Measurements from ENCODE around the gene MRGPRF. TPM values are rescaled to one million over a fixed set of nuclear protein-coding genes. Genes with fewer than 3 reads are reported as not detected.

MRGPRF gene
- polyA plus RNA-seq, 1 experiment, result 24.4 TPM

- TF ChIP-seq CTCF (IDR thresholded peaks at IDR 0.05; ENCODE audit: insufficient read depth, low read depth, low read length), result no peak
- ChIA-PET CTCF (no interaction called here), POLR2A (no interaction called here)
- Histone ChIP-seq H3K36me3 (ENCODE audit: control insufficient read depth, insufficient read depth, low read length) (no peaks in the 10 kb centered on the region), H3K4me3 (ENCODE audit: low read depth, low read length) (no peak overlapping the region), H3K27me3 (ENCODE audit: control insufficient read depth, insufficient read depth, low read length) (peaks cover 6% of the 10 kb centered on the region)
- no peak for DNase-seq (ENCODE audit: low read depth)
These were observed 29.2 kb downstream of the MRGPRF start for GRCh38 chr11:68983801-68984200.

GRCh38 chr11:68982134-68982533 is 30.9 kb downstream of the MRGPRF start:
- Histone ChIP-seq H3K27me3 (ENCODE audit: control insufficient read depth, insufficient read depth, low read length) (peaks cover 8% of the 10 kb centered on the region), H3K36me3 (ENCODE audit: control insufficient read depth, insufficient read depth, low read length) (no peaks in the 10 kb centered on the region), H3K4me3 (ENCODE audit: low read depth, low read length) (no peak overlapping the region)
- ChIA-PET POLR2A (no interaction called here), CTCF (no interaction called here)
- no peak for TF ChIP-seq CTCF (IDR thresholded peaks at IDR 0.05; ENCODE audit: insufficient read depth, low read depth, low read length)
- no peak for DNase-seq (ENCODE audit: low read depth)

GRCh38 chr11:68980776-68981065 is 32.3 kb downstream of the MRGPRF start, which contains the start of gene MRGPRD:
MRGPRD (minus strand) TSS chr11:68980986; CDS start chr11:68980986, 0 bp downstream.
- H3K36me3 ChIP-seq (ENCODE audit: control insufficient read depth, insufficient read depth, low read length), result no peaks in the 10 kb centered on the region

GRCh38 chr11:68979931-68980775 is 32.9 kb downstream of the MRGPRF start:
- no peaks in the 10 kb centered on the region for H3K36me3 ChIP-seq (ENCODE audit: control insufficient read depth, insufficient read depth, low read length)
- no peak for DNase-seq (ENCODE audit: low read depth)
- no peak for TF ChIP-seq CTCF (IDR thresholded peaks at IDR 0.05; ENCODE audit: insufficient read depth, low read depth, low read length)
- POLR2A ChIA-PET, result no interaction called here
- CTCF ChIA-PET, result no interaction called here
- peaks cover 9% of the 10 kb centered on the region for H3K27me3 ChIP-seq (ENCODE audit: control insufficient read depth, insufficient read depth, low read length)
- no peak overlapping the region for H3K4me3 ChIP-seq (ENCODE audit: low read depth, low read length)

More at GRCh38 chr11:68980776-68981065, 32.3 kb downstream of the MRGPRF start, which contains the start of gene MRGPRD:
- no peak for TF ChIP-seq CTCF (IDR thresholded peaks at IDR 0.05; ENCODE audit: insufficient read depth, low read depth, low read length)
- DNase-seq (ENCODE audit: low read depth), result no peak
- ChIA-PET POLR2A (no interaction called here), CTCF (no interaction called here)
- Histone ChIP-seq H3K4me3 (ENCODE audit: low read depth, low read length) (no peak within 1 kb of the TSS), H3K27me3 (ENCODE audit: control insufficient read depth, insufficient read depth, low read length) (peaks cover 9% of the 10 kb centered on the region)

- ChIA-PET CTCF (interaction anchor here (0.6 to 0.7 kb wide), 2 partner anchors 15 to 65 kb away, joined by 3 to 4 read pairs; no protein-coding TSS in a partner anchor), POLR2A (no interaction called here)
- Histone ChIP-seq H3K27me3 (ENCODE audit: control insufficient read depth, insufficient read depth, low read length) (peaks cover 9% of the 10 kb centered on the region), H3K36me3 (ENCODE audit: control insufficient read depth, insufficient read depth, low read length) (no peaks in the 10 kb centered on the region), H3K4me3 (ENCODE audit: low read depth, low read length) (no peak overlapping the region)
- no peak for DNase-seq (ENCODE audit: low read depth)
- no peak for TF ChIP-seq CTCF (IDR thresholded peaks at IDR 0.05; ENCODE audit: insufficient read depth, low read depth, low read length)
These were observed 34.0 kb downstream of the MRGPRF start for GRCh38 chr11:68978931-68979594.

Data from BJ (cell line).